Stimulated activated CD8-positive, alpha-beta memory T cell treated with anti-CD3 and anti-CD28 coated beads, Interleukin-2, amount 100 ng/mL, for 1 hour (primary cell): ENCODE results near the gene SLC27A6.
"Not testable (repeated sequence)": the region's sequence is repeated elsewhere in the genome, so short reads cannot be mapped to it uniquely, and the experiment has no call there.

ENCODE experiments used
- DNase-seq, 2 donors: peaks; one replicate each; pipeline ENCODE4 v3.0.0-alpha.2; 2020; ENCODE audit warnings: low read depth in 2 of 2

SLC27A6 gene

GRCh38 chr5:128965011-128965637 is at the start of gene SLC27A6:
TSS of gene SLC27A6 (plus strand) at chr5:128965488. CDS start at chr5:128966138, 650 bp downstream.
- no peak for DNase-seq

GRCh38 chr5:128919542-128919941 is 45.7 kb upstream of the SLC27A6 start:
- DNase-seq: no peak

GRCh38 chr5:128920345-128921215 is 44.7 kb upstream of the SLC27A6 start:
- no peak for DNase-seq

GRCh38 chr5:128924299-128924698 is 41.0 kb upstream of the SLC27A6 start:
- DNase-seq: no peak

GRCh38 chr5:128925973-128926372 is 39.3 kb upstream of the SLC27A6 start:
- no peak for DNase-seq

- DNase-seq: no peak
Observed at GRCh38 chr5:128927644-128928043, 37.6 kb upstream of the SLC27A6 start.

GRCh38 chr5:128932232-128932631 is 33.1 kb upstream of the SLC27A6 start:
- not testable (repeated sequence) for DNase-seq

- not testable (repeated sequence) for DNase-seq
Observed at GRCh38 chr5:128943100-128943499, 22.2 kb upstream of the SLC27A6 start.

- no peak for DNase-seq
Observed at GRCh38 chr5:128949847-128950546, 15.3 kb upstream of the SLC27A6 start.

GRCh38 chr5:128951301-128951700 is 14.0 kb upstream of the SLC27A6 start:
- DNase-seq: not testable (repeated sequence)

GRCh38 chr5:128956164-128956563 is 9.1 kb upstream of the SLC27A6 start:
- DNase-seq: no peak

- DNase-seq: no peak
Observed at GRCh38 chr5:128962211-128962610, 3.1 kb upstream of the SLC27A6 start.

- DNase-seq: no peak
Observed at GRCh38 chr5:128965638-128966302, 482 bp downstream of the SLC27A6 start.

GRCh38 chr5:128966375-128966774 is 1.1 kb downstream of the SLC27A6 start:
- DNase-seq: no peak

- no peak for DNase-seq
Observed at GRCh38 chr5:128966846-128967245, 1.6 kb downstream of the SLC27A6 start.

GRCh38 chr5:128973244-128973643 is 8.0 kb downstream of the SLC27A6 start:
- DNase-seq: no peak

GRCh38 chr5:128974567-128974966 is 9.3 kb downstream of the SLC27A6 start:
- DNase-seq: no peak

- DNase-seq: no peak
Observed at GRCh38 chr5:128979761-128980160, 14.5 kb downstream of the SLC27A6 start.

- no peak for DNase-seq
Observed at GRCh38 chr5:128980917-128981316, 15.6 kb downstream of the SLC27A6 start.

- no peak for DNase-seq
Observed at GRCh38 chr5:128984480-128984879, 19.2 kb downstream of the SLC27A6 start.

GRCh38 chr5:128988476-128988875 is 23.2 kb downstream of the SLC27A6 start:
- no peak for DNase-seq
